Activated B cell treated with CpG ODN at 0.5 μM for 24 hours (primary cell): ENCODE results near the gene FXR2. TPM values are rescaled to one million over a fixed set of nuclear protein-coding genes. Genes with fewer than 3 reads are reported as not detected.

Experiments
- ATAC-seq: fragments of 200-7000 bp; cut with Tn5 transposase; one replicate; pipeline ENCODE4 v1.10.0; 2021; ENCODE audit warnings: low read depth, mild to moderate bottlenecking, moderate library complexity
- CTCF ChIA-PET: fragments of 350-600 bp; sonication (Branson Sonifier 250); formaldehyde crosslinking; loops from one replicate; lab custom pipeline; 2021; ENCODE audit warnings: antibody characterized with exemption; lab: Charles Lee
- POLR2A ChIA-PET: fragments of 350-600 bp; sonication (Branson Sonifier 250); formaldehyde crosslinking; loops from one replicate; lab custom pipeline; 2021; ENCODE audit warnings: antibody characterized with exemption; lab: Charles Lee
- DNase-seq: peaks from one replicate; pipeline ENCODE4 v3.0.0; 2022
- H3K27ac Mint-ChIP-seq: one replicate; pipeline ENCODE4 v1.8.0; 2020; ENCODE audit warnings: mixed read lengths
- H3K27me3 Mint-ChIP-seq: one replicate; pipeline ENCODE4 v1.8.0; 2021; ENCODE audit warnings: mixed read lengths
- H3K36me3 Mint-ChIP-seq: one replicate; pipeline ENCODE4 v1.8.0; 2021; ENCODE audit warnings: low read depth, mixed read lengths
- H3K4me1 Mint-ChIP-seq: one replicate; pipeline ENCODE4 v1.8.0; 2021; ENCODE audit warnings: mixed read lengths
- H3K4me3 Mint-ChIP-seq: one replicate; pipeline ENCODE4 v1.8.0; 2020; ENCODE audit warnings: mild to moderate bottlenecking, mixed read lengths
- H3K9me3 Mint-ChIP-seq: one replicate; pipeline ENCODE4 v1.8.0; 2020; ENCODE audit warnings: mixed read lengths
- CTCF ChIP-seq: fragments of 200-600 bp; IDR thresholded peaks from one replicate; pipeline ENCODE4 v1.8.0; 2022; ENCODE audit warnings: antibody characterized with exemption, mild to moderate bottlenecking
- intact Hi-C: fragments of 100-400 bp; cut with micrococcal nuclease; formaldehyde crosslinking; loops from one replicate; pipeline ENCODE4 v1.15.1; 2024
- total RNA-seq: library from RNA; stranded (reverse); gene quantifications from 2 replicates; pipeline ENCODE4 v1.2.3, GENCODE V29; 2022

The FXR2 gene
- total RNA-seq, 1 donor from 2014 or later = 32.4 TPM

GRCh38 chr17:7572588-7573323, 41.9 kb downstream of the FXR2 start:
- ChIA-PET POLR2A (interaction anchor here (0.6 to 7.9 kb wide), 21 partner anchors 8 to 1400 kb away, joined by 3 to 131 read pairs (median 5); partner anchors contain the start of genes FXR2, MPDU1, PLSCR3 and POLR2A), CTCF (interaction anchor here (0.7 to 3.9 kb wide), 3 partner anchors 12 to 16 kb away, joined by 3 to 18 read pairs (median 8); partner anchors contain the start of gene SENP3)
- Mint-ChIP-seq H3K27me3 (no peaks in the 10 kb centered on the region), H3K36me3 (peaks cover 84% of the 10 kb centered on the region), H3K4me3 (peak overlapping the region; percentile 98), H3K27ac (peak overlapping the region; percentile 99), H3K9me3 (no peaks in the 10 kb centered on the region), H3K4me1 (peaks cover 48% of the 10 kb centered on the region)
- no peak for ATAC-seq
- no peak for TF ChIP-seq CTCF
- intact Hi-C loops = loop anchor here (1.0 to 2.0 kb wide), 10 partner anchors 11 to 334 kb away; partner anchors contain the start of genes EIF5A, ELP5, PHF23 and POLR2A
- DNase-seq = peak; percentile 100

- no peak for TF ChIP-seq CTCF
- intact Hi-C loops = loop anchor here (1.0 to 2.0 kb wide), 10 partner anchors 11 to 333 kb away; partner anchors contain the start of genes EIF5A, ELP5, PHF23 and POLR2A
- POLR2A ChIA-PET = interaction anchor here (0.6 to 7.9 kb wide), 13 partner anchors 12 to 242 kb away, joined by 3 to 131 read pairs (median 6); partner anchors contain the start of genes FXR2, MPDU1, POLR2A and SENP3
Observed at GRCh38 chr17:7572338-7572587, 42.4 kb downstream of the FXR2 start.

GRCh38 chr17:7570351-7570750, 44.3 kb downstream of the FXR2 start:
- Mint-ChIP-seq H3K27ac (no peak overlapping the region), H3K36me3 (peaks cover 80% of the 10 kb centered on the region), H3K9me3 (no peaks in the 10 kb centered on the region), H3K27me3 (no peaks in the 10 kb centered on the region), H3K4me3 (no peak overlapping the region), H3K4me1 (peaks cover 28% of the 10 kb centered on the region)
- ATAC-seq = no peak
- DNase-seq = no peak
- ChIA-PET POLR2A (interaction anchor here (0.5 to 7.9 kb wide), 6 partner anchors 9 to 117 kb away, joined by 4 to 131 read pairs (median 36); partner anchors contain the start of genes CD68, MPDU1, POLR2A and SENP3), CTCF (interaction anchor here (1.6 to 3.9 kb wide), 3 partner anchors 9 to 56 kb away, joined by 4 to 18 read pairs (median 8); partner anchors contain the start of genes SENP3 and SOX15)
- TF ChIP-seq CTCF = no peak
- intact Hi-C loops = no loop called here

More at GRCh38 chr17:7572338-7572587, 42.4 kb downstream of the FXR2 start:
- Mint-ChIP-seq H3K27ac (peak overlapping the region; percentile 99), H3K9me3 (no peaks in the 10 kb centered on the region), H3K4me1 (peaks cover 43% of the 10 kb centered on the region), H3K27me3 (no peaks in the 10 kb centered on the region), H3K4me3 (peak overlapping the region; percentile 98), H3K36me3 (peaks cover 84% of the 10 kb centered on the region)
- CTCF ChIA-PET = interaction anchor here (1.9 to 3.9 kb wide), 2 partner anchors 11 to 17 kb away, joined by 8 to 18 read pairs; partner anchors contain the start of genes SENP3 and SOX15
- ATAC-seq = peak; percentile 82
- DNase-seq = no peak

- CTCF ChIA-PET = interaction anchor here (1.6 to 3.9 kb wide), 2 partner anchors 9 to 55 kb away, joined by 4 to 18 read pairs; partner anchors contain the start of gene SENP3
- H3K36me3 Mint-ChIP-seq = peaks cover 80% of the 10 kb centered on the region
- H3K27me3 Mint-ChIP-seq = no peaks in the 10 kb centered on the region
- DNase-seq (no peak), ATAC-seq (no peak)
- no peak overlapping the region for H3K4me3 Mint-ChIP-seq
- POLR2A ChIA-PET = interaction anchor here (0.6 to 7.9 kb wide), 4 partner anchors 9 to 249 kb away, joined by 4 to 131 read pairs (median 44); partner anchors contain the start of genes CD68, MPDU1, SENP3 and TNFSF13
- no peaks in the 10 kb centered on the region for H3K9me3 Mint-ChIP-seq
- H3K4me1 Mint-ChIP-seq = peaks cover 22% of the 10 kb centered on the region
- no peak overlapping the region for H3K27ac Mint-ChIP-seq
- intact Hi-C loops = no loop called here
- TF ChIP-seq CTCF = no peak
Observed at GRCh38 chr17:7569571-7569970, 45.1 kb downstream of the FXR2 start.
